Tibial nerve (tissue), 3 donors: Measurements from ENCODE around the gene TFAP2E.

Experiments used
- CTCF ChIP-seq, 5 experiments: fragments of 200-600 bp in 3 of 5; fragments of 450-650 bp in 2 of 5; sonication (generic) in 3 of 5; IDR thresholded peaks; one replicate each; pipeline ENCODE4 v1.5.1; 2016 to 2019; ENCODE audit warnings: antibody characterized with exemption in 5 of 5, mild to moderate bottlenecking in 3 of 5, moderate library complexity in 2 of 5
- POLR2A ChIP-seq, 2 donors: fragments of 450-650 bp; IDR thresholded peaks; one replicate each; pipeline ENCODE4 v1.6.1; 2017; ENCODE audit warnings: antibody characterized with exemption in 2 of 2, mild to moderate bottlenecking in 2 of 2, moderate library complexity in 2 of 2

GRCh38 chr1:35539824-35540261 is 33.3 kb upstream of the TFAP2E start:
- TF ChIP-seq CTCF (IDR thresholded peaks at IDR 0.05) = no peak
- TF ChIP-seq POLR2A (IDR thresholded peaks at IDR 0.05) = no peak
